ENCODE measurements around the gene RLF. TPM values are rescaled to one million over a fixed set of nuclear protein-coding genes. Genes with fewer than 3 reads are reported as not detected.

Gene RLF
- total and polyA plus RNA-seq, 4 donors: 1.7 to 13.4 (median 6.3) TPM

DNA sequence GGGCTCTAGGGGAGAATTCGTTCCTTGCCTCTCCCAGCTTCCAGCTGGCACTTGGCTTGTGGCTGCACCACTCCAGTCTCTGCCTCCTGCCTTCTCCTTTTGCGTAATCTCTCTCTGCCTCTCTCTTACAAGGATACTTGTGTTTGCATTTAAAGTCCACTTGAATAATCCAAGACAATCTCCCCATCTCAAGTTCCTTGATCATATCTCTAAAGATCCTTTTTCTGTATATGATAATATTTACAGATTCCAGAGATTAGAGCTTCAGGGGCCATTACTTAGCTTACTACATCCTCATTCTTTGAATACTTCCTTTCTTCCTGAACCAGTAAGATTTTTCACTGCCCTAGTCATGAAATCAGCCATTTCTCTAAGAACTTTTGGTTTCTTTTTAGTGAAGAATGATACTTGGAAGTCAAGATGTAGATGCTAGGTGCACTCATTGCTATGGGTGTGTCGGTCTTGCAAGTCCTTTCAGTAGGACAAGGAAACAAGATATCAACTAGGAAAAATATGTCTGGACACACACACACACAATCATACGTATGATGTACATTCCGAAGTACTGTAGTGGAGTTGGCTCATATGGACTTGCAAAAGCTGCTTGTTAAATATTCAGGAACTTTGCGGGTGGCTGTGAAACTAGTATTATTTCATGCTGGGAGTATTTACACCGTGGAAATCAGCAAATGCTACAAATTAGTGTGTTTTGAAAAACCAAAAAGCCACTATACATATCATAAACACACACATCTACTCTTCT lies 20.8 kb upstream of the RLF start:
- DNase-seq (ENCODE audit: low spot score): no peak
- WGBS: 80% methylated on average over 7 of the region's 7 CpGs
- H3K27me3 ChIP-seq (ENCODE audit: control insufficient read depth in 4 of 4, insufficient read depth in 4 of 4, low read length in 3 of 4): no peaks in the 10 kb centered on the region
- no peaks in the 10 kb centered on the region for H3K9me3 ChIP-seq (ENCODE audit: control insufficient read depth in 4 of 4, low read length in 3 of 4)
- no peak overlapping the region for H3K4me3 ChIP-seq (ENCODE audit: low read depth in 1 of 3, low read length in 3 of 3)
- no peak overlapping the region for H3K27ac ChIP-seq (ENCODE audit: low read depth in 1 of 2, low read length in 2 of 2)
- TF ChIP-seq RXRA (IDR thresholded peaks at IDR 0.05): no peak
- TF ChIP-seq HNF4A (conservative IDR thresholded peaks at IDR 0.05): no peak
- TF ChIP-seq JUND (IDR thresholded peaks at IDR 0.05): no peak
- no peak for TF ChIP-seq SP1 (IDR thresholded peaks at IDR 0.05)
- TF ChIP-seq TAF1 (conservative IDR thresholded peaks at IDR 0.05): no peak
- no peak for TF ChIP-seq FOXA1 (IDR thresholded peaks at IDR 0.05)
- TF ChIP-seq, protein P1, sequence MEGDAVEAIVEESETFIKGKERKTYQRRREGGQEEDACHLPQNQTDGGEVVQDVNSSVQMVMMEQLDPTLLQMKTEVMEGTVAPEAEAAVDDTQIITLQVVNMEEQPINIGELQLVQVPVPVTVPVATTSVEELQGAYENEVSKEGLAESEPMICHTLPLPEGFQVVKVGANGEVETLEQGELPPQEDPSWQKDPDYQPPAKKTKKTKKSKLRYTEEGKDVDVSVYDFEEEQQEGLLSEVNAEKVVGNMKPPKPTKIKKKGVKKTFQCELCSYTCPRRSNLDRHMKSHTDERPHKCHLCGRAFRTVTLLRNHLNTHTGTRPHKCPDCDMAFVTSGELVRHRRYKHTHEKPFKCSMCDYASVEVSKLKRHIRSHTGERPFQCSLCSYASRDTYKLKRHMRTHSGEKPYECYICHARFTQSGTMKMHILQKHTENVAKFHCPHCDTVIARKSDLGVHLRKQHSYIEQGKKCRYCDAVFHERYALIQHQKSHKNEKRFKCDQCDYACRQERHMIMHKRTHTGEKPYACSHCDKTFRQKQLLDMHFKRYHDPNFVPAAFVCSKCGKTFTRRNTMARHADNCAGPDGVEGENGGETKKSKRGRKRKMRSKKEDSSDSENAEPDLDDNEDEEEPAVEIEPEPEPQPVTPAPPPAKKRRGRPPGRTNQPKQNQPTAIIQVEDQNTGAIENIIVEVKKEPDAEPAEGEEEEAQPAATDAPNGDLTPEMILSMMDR (IDR thresholded peaks at IDR 0.05; ENCODE audit: low read depth, low read length, missing input control): no peak
- no peak for TF ChIP-seq YY1 (IDR thresholded peaks at IDR 0.05)
- no peak for TF ChIP-seq FOXA2 (IDR thresholded peaks at IDR 0.05)
- TF ChIP-seq, protein P2, sequence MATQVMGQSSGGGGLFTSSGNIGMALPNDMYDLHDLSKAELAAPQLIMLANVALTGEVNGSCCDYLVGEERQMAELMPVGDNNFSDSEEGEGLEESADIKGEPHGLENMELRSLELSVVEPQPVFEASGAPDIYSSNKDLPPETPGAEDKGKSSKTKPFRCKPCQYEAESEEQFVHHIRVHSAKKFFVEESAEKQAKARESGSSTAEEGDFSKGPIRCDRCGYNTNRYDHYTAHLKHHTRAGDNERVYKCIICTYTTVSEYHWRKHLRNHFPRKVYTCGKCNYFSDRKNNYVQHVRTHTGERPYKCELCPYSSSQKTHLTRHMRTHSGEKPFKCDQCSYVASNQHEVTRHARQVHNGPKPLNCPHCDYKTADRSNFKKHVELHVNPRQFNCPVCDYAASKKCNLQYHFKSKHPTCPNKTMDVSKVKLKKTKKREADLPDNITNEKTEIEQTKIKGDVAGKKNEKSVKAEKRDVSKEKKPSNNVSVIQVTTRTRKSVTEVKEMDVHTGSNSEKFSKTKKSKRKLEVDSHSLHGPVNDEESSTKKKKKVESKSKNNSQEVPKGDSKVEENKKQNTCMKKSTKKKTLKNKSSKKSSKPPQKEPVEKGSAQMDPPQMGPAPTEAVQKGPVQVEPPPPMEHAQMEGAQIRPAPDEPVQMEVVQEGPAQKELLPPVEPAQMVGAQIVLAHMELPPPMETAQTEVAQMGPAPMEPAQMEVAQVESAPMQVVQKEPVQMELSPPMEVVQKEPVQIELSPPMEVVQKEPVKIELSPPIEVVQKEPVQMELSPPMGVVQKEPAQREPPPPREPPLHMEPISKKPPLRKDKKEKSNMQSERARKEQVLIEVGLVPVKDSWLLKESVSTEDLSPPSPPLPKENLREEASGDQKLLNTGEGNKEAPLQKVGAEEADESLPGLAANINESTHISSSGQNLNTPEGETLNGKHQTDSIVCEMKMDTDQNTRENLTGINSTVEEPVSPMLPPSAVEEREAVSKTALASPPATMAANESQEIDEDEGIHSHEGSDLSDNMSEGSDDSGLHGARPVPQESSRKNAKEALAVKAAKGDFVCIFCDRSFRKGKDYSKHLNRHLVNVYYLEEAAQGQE (IDR thresholded peaks at IDR 0.05): no peak
- TF ChIP-seq, protein P3, sequence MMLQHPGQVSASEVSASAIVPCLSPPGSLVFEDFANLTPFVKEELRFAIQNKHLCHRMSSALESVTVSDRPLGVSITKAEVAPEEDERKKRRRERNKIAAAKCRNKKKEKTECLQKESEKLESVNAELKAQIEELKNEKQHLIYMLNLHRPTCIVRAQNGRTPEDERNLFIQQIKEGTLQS (IDR thresholded peaks at IDR 0.05): no peak
- no peak for TF ChIP-seq NR2F2 (IDR thresholded peaks at IDR 0.05)
- TF ChIP-seq, protein P4, sequence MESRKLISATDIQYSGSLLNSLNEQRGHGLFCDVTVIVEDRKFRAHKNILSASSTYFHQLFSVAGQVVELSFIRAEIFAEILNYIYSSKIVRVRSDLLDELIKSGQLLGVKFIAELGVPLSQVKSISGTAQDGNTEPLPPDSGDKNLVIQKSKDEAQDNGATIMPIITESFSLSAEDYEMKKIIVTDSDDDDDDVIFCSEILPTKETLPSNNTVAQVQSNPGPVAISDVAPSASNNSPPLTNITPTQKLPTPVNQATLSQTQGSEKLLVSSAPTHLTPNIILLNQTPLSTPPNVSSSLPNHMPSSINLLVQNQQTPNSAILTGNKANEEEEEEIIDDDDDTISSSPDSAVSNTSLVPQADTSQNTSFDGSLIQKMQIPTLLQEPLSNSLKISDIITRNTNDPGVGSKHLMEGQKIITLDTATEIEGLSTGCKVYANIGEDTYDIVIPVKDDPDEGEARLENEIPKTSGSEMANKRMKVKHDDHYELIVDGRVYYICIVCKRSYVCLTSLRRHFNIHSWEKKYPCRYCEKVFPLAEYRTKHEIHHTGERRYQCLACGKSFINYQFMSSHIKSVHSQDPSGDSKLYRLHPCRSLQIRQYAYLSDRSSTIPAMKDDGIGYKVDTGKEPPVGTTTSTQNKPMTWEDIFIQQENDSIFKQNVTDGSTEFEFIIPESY (IDR thresholded peaks at IDR 0.05): no peak
- TF ChIP-seq EGR1 (IDR thresholded peaks at IDR 0.05; ENCODE audit: low read depth in 2 of 2): no peak
- no peak for TF ChIP-seq GABPA (IDR thresholded peaks at IDR 0.05 in 1 of 2, conservative IDR thresholded peaks at IDR 0.05 in 1 of 2)
- TF ChIP-seq RAD21 (IDR thresholded peaks at IDR 0.05): no peak
- peaks cover 0 to 3% (median 0%) of the 10 kb centered on the region in 4 donors for H3K4me1 ChIP-seq (ENCODE audit: control insufficient read depth in 4 of 4, insufficient read depth in 4 of 4, low read length in 3 of 4)
- H3K9ac ChIP-seq (ENCODE audit: low read depth in 1 of 2, low read length in 2 of 2): no peak overlapping the region
- H3K36me3 ChIP-seq (ENCODE audit: control insufficient read depth in 4 of 4, insufficient read depth in 3 of 4, low read depth in 1 of 4, low read length in 3 of 4): no peaks in the 10 kb centered on the region

All from liver (tissue), 9 donors.